Gastroesophageal sphincter (tissue), 3 donors: ENCODE measurements around the gene APBA1.

Experiments used
- EP300 ChIP-seq: sonication (generic); formaldehyde crosslinking; IDR thresholded peaks from one replicate; pipeline ENCODE4 v1.6.1; 2017; ENCODE audit warnings: antibody characterized with exemption, mild to moderate bottlenecking
- POLR2A ChIP-seq, 2 donors: fragments of 450-650 bp; IDR thresholded peaks; one replicate each; pipeline ENCODE4 v1.6.1; 2017; ENCODE audit warnings: antibody characterized with exemption in 2 of 2, mild to moderate bottlenecking in 2 of 2, moderate library complexity in 1 of 2
- POLR2AphosphoS5 ChIP-seq: sonication (generic); formaldehyde crosslinking; IDR thresholded peaks from one replicate; pipeline ENCODE4 v1.6.1; 2017; ENCODE audit warnings: antibody characterized with exemption
- TF ChIP-seq, protein P1 (sequence below), 4 experiments: fragments of 200-600 bp in 2 of 4; fragments of 450-650 bp in 2 of 4; sonication (generic) in 1 of 4; IDR thresholded peaks; one replicate each; pipeline ENCODE4 v1.5.1; 2017 to 2019; ENCODE audit warnings: antibody characterized with exemption in 4 of 4, mild to moderate bottlenecking in 2 of 4, moderate library complexity in 2 of 4

DNA sequence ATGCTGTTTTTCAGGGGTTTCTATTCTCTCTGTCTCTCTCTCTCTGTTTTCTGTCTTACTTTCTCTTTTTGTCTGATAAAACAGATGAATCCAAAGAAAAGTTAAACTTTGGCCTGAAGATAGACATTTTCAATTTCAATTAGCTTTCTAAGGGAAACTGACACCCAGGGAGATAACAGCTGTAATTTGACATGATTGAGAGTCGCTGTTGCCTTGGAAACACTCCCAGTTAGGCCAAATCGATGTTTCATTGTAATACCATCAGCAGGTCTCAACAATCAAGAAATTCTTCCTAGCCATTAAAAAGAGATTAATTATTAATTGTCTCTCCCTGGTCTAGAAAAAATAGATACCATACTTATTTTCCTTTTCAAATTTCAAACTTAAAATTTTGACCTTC is 294.2 kb downstream of the APBA1 start:
- TF ChIP-seq POLR2A (IDR thresholded peaks at IDR 0.05) (no peak), EP300 (no peak), POLR2AphosphoS5 (no peak)
- TF ChIP-seq, protein P1, sequence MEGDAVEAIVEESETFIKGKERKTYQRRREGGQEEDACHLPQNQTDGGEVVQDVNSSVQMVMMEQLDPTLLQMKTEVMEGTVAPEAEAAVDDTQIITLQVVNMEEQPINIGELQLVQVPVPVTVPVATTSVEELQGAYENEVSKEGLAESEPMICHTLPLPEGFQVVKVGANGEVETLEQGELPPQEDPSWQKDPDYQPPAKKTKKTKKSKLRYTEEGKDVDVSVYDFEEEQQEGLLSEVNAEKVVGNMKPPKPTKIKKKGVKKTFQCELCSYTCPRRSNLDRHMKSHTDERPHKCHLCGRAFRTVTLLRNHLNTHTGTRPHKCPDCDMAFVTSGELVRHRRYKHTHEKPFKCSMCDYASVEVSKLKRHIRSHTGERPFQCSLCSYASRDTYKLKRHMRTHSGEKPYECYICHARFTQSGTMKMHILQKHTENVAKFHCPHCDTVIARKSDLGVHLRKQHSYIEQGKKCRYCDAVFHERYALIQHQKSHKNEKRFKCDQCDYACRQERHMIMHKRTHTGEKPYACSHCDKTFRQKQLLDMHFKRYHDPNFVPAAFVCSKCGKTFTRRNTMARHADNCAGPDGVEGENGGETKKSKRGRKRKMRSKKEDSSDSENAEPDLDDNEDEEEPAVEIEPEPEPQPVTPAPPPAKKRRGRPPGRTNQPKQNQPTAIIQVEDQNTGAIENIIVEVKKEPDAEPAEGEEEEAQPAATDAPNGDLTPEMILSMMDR (IDR thresholded peaks at IDR 0.05) = no peak
